Middle frontal gyrus (tissue), 1 donor: ENCODE data around the gene MYO7B.

ENCODE experiments used
- DNase-seq: peaks from one replicate; pipeline ENCODE4 v3.0.0-alpha.2; 2015; ENCODE audit warnings: low spot score; ENCODE audit errors: extremely low spot score

The MYO7B gene

DNA sequence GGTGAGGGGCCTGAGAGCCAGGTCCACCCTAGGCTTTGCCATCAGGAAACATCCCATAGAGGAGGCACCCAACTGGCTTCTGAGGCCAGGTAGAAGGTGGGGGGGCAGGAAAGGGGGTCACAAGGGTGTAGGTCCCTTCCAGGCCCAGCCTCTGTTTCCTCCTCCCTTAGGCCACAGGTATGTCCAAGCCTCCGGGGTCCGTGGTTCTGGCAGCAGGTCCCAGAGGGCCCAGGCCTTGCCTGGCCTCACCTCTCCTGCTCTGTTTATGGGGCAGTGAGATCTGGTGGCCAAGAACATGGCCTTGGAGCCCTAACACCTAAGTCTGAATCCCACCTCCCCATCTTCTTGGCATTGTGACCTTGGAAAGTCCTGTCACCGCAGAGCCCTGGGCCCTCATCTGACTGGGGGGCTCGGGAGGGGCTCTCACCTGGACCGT is 88.9 kb downstream of the MYO7B start:
- DNase-seq: no peak

DNA sequence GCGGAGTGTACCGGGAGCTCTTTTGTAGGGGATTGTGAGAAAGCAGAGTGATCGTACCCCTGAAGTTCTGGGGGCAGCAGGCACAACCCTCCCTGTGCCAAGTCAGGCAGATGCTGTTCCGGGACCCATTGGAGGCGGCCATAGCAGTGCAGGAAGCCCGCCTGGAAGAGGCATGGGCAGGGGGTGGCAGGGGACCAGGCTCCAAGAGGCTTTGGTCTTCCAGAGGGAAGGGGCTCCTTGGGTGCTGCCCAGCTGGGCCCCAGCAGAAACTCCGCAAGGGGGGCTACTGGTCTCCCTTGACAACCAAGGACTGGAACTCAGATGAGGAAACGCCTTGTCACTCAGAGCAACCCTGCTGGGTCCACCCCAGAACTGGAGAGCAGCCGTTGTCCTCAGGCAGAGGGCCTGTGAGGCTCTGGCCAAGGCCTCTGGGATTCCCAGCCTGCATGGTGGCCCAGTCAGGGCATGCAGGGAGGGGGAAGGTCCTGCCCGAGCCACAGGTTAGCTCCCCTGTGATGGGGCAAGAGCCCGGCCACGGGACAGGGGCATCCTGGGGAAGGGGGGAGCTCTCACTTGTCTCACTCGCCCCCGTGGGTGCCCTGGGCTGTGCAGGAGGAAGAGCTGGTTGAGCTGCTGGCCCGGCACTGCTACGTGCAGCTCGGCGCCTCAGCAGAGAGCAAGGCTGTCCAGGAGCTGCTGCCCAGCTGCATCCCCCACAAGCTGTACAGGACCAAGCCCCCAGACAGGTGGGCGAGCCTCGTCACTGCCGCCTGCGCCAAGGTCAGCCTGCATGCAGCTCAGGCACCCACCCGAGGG is 89.5 kb downstream of the MYO7B start:
- no peak for DNase-seq

DNA sequence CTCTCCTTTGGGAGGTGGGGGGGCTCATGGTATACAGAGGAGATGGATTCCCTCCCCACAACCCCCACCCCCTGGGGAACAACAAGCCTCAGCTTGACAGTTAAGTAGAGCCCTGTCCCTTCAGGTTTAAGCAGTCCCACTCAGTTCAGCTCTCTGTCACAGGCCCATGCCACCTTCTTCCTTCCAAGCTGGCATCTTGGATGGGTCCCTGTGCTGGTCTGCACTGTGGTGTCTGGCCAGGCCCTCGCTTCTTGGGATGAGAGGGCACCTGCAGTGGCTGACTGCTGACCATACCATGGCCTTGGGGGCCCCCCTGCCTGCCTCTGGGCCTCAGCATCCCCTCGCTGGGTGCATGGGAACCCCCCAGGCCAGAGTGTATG is 90.1 kb downstream of the MYO7B start:
- DNase-seq: no peak

DNA sequence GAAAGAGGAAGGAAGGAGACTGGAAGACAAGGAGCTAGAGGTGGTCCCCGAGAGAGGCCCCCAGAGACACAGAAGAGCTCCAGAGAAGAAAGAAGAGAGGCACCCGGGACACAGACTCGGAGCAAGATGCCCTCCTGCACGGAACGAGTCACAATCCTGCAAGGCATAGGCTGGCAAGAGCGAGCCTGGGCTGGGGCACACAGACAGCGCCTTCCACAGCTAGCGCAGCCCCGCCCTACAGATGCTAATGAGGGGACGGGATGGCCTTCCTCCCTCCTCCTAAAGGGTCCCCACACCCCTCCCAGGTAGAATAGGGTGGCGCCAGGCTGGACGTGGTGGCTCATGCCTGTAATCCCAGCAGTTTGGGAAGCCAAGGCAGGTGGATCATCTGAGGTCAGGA is 90.7 kb downstream of the MYO7B start:
- DNase-seq: no peak

DNA sequence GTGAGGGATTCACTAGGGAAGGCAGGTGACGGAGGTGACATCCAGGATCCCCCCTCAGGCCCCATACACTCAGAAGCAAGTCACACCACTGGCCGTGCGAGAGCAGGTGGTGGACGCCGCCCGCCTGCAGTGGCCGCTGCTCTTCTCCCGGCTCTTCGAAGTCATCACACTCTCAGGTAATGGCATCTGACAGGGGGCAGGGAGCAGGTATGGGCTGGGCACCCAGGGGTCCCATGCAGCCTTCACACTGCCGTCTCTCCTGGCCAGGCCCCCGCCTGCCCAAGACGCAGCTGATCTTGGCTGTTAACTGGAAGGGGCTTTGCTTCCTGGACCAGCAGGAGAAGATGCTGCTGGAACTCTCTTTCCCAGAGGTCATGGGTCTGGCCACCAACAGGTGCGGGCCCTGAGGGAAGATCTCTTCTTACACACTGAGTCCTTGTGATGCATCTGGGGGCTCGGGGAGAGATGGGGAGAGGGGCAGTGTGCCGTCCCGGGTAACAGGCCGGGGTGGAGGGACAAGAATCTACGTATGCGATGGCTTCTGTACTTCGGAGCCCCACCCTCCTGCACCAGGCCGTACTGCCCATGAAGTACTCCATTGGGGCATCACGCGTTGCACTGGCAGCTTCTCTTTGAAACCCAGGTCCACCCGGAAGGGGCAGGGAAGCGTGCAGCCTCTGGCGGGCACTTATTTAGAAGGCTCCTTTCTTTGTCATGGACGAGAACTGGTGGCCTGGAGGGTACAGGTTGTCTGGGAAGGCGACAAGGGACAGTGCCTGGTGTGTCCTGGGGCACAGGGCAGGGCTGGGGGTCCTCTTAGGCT is 91.6 kb downstream of the MYO7B start:
- no peak for DNase-seq

DNA sequence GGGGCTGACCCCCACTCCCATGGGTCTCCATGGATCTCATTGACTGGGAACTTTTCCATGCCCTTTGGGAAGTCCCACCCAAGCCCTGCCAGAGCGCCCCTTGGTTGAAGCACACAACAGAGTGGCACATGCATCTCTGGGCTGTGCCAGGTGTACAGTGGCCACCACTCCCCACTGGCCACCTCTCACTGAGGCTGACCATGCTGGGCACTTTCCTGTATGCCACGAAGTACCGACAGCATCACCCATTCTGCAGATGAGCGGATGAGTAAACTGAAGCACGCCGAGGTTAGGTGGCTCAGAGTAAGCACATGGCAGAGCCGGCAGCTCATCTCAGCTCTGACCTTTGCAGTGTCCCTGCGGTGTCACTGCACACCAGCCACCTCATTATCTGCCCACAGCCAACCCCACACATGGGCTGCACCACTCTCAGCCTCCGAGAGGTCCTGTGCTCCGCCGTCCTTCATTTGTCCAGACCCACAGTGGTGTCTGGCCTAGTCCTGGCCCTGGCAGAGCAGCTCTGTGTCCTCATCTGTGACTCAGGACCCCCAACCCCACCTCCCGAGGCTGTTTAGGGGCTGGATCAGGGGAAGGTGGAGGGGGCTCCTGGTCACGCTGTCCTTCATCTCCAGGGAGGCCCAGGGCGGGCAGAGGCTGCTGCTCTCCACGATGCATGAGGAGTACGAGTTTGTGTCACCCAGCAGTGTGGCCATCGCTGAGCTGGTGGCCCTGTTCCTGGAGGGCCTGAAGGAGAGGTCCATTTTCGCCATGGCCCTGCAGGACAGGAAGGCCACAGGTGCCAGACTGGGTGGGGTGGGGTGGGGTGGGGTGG is 92.5 kb downstream of the MYO7B start:
- no peak for DNase-seq

DNA sequence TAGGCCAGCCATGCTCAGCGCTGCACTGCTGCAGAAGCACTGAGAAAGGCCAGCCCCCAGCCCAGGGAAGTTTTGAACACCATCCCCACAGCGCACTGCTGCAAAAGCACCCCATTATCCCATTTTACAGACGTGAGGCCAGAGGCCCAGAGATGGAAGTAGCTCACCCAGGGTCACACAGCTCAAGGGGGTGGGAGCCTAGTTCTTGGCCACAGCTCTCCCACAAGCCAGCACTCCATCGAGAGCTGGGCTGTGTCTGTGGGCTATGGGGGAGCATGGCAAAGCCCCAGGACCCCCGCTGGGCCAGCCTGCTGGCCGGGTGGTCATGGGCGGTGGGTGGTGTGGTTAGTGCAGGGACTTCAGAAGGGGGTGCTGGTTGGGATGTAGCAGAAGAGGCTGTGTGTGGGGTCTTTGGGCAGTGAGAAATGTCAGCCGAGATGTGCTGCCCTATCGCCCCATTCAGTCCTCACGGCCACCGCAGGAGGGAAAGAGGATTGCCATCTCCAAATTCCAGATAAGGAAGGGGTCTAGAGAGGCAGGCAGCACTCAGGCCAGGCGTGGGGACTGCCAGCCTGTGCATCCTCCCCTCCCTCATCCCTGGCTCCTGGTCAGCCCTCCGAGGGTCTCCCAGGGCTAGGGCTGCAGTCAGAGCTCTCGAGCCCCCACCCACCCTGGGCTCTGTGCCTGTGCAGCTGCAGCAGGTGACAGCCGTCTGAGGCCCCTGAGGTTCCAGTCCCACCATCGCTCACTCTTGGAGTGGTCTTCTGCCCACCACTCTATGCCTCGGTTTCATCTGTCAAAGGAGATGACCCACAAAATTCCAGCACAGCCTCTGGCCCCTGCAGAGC is 93.5 kb downstream of the MYO7B start:
- DNase-seq: no peak

DNA sequence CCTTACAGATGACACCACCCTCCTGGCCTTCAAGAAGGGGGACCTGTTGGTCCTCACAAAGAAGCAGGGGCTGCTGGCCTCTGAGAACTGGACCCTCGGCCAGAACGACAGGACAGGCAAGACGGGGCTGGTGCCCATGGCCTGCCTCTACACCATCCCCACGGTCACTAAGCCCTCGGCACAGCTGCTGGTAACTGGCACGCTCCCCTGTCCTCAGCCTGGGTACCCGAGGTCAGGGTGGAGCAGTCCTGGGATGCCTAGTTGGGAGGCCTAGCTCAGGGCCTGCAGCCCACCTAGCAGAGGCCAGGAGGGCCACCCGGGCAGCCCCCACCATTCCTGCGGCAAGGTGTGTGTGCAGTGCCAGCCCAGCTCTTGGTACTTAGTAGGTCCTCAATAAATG is 94.2 kb downstream of the MYO7B start:
- no peak for DNase-seq

DNA sequence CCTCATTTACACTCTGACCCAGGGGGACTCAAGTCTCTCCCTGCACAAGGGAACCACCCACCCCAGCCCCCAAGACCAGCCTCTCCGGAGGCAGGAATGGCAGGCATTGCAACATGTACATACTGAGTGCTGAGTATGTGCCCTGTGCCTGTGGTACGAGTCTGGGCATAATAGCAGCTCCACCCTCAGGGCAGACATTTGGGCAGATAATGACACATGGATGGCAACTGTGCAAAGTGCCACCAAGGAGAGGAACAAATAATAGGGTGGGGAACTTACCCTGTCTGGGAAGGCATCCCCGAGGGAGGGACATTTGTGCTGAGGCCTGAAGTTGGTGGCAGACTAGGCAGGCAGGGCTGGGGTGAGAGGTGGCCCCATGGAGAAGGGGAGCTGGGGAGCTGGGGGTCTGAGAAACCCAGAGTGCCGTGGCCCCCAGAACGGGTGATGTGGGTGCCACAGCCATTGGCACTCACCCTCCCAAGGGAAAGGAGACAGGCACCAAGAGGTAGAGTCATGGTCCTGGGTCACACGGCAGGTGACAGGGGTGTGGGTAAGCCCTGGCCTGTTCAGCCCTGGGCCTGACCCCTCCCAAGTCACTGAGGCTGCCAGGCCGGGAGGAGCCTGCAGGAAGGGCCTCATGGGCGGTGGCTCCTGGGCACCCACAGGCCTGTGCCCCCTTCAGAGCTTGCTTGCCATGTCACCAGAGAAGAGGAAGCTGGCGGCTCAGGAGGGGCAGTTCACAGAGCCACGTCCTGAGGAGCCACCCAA is 94.8 kb downstream of the MYO7B start:
- no peak for DNase-seq

DNA sequence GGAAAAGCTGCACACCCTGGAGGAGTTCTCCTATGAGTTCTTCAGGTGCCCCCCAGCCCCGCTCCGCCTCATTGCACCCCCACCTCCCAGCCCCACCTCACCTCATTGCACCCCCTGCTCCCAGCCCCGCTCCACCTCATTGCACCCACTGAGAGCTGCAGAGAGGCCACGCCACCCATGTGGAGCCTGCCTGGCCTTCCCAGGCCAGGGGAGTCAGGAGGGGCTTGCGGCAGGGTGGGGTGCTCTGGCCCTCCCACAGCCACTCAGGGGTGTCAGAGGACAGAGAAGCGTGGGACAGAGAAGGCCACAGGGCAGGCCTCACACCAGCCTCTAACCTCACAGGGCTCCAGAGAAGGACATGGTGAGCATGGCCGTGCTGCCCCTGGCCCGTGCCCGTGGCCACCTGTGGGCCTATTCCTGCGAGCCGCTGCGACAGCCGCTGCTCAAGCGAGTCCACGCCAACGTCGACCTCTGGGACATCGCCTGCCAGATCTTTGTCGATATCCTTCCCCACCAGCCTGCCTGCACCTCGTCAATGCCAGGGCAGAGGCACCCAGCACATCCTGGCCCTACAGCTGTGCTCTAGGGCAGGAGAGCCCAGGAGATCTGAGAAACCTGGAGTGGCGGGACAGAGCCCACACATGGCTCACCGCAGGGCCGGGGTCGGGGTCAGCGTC is 95.5 kb downstream of the MYO7B start:
- DNase-seq: no peak

DNA sequence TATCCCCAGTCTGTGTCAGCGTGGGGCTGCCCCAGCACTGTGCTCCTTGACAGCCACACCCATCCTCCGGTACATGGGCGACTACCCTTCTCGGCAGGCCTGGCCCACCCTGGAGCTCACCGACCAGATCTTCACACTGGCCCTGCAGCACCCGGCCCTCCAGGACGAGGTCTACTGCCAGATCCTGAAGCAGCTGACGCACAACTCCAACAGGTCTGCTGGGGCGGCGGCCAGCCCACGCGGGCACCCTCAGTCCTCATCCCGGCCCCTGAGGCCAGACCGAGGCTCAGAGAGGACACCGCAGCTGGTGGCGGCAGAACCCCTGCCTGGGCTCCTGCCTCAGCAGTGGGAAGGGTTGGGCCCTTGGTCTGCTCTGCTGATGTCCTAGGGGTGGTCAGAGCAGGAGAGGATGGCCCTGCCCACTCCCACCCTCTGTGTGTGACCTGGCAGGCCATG is 96.1 kb downstream of the MYO7B start:
- no peak for DNase-seq

DNA sequence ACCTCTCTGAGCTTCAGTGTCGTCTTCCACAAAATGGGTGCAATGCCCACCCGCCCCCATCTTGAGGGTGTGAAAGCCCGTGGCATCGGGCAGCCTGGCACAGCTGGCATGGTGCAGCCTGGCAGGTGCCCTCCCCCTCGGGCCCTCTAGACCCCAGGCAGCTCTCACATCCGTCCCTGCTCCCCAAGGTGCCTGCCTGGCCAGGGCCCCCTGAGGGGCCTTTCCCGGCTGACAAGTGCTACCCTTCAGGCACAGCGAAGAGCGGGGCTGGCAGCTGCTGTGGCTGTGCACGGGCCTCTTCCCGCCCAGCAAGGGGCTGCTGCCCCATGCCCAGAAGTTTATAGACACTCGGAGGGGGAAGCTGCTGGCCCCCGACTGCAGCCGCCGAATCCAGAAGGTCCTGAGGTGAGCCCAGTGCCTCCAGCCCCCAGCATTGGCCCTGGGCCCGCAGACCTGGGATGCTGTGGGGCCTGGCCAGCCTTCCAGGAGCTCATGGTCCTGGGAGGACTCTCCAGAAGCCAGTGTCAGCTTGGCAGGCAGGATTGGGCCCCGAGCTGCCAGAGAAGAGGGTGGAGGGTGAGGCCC is 96.6 kb downstream of the MYO7B start:
- no peak for DNase-seq

DNA sequence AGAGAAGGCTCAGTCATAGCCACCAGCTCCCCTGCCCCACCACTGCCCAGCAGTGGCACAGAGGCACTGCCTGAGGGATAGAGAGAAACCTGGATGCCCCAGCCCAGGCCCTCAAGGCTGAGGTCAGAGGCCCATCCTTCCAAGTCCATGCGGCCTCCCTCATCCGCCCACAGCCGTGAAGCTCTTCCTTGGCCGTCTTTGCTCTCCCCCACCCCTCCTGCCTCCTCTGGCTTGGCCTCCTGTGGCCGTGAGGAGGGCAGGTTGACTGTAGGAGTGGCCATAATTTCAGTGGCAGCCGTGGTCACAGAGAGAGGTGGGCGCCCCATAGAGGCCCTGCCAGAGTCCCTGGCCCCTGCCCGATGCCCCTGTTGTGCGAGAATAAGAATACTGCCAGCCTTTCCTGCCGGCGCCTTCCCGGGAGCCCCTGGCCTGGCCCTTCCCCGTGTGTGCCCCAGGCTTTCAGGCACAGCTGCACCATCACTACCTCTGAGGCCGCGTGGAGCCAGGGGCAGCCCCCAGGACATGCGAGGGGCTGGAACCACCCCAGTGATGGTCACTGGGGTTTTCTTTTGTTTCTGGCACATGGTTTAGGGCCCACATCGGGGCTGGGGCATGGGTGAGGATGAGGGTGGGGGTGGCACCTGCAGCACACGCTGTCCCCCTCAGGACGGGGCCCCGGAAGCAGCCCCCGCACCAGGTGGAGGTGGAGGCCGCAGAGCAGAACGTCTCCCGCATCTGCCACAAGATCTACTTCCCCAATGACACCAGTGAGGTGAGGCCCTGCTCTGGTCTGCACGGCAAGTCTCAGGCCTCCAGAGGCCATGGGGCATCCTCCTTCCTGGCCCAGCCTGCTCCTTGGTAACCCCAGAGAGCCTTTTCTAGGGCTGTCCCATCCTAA is 97.4 kb downstream of the MYO7B start:
- DNase-seq: no peak

DNA sequence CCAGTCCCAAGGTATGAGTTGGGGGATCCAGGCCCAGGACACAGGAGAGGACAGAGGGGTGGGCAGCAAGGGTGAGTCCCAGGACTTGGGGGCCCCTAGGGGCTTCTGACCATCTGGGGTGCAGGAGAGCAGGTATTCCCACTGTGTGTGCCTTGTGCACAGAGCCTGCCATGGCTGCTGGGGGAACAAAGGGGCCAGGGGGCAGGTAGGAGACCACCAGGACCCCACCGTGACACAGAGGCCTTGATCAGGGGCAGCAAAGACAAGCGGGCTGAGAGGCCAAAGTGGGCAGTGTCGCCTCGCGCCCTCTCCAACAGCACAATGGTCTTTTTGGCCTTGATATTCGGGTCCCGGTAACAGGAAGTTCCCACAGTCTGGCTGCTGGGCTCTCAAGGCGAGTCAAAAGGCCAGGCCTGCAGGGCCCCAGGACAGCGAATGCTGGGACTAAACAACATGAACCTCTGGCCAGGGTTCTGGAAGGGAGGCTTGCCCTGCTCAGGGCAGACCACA is 98.1 kb downstream of the MYO7B start:
- no peak for DNase-seq

DNA sequence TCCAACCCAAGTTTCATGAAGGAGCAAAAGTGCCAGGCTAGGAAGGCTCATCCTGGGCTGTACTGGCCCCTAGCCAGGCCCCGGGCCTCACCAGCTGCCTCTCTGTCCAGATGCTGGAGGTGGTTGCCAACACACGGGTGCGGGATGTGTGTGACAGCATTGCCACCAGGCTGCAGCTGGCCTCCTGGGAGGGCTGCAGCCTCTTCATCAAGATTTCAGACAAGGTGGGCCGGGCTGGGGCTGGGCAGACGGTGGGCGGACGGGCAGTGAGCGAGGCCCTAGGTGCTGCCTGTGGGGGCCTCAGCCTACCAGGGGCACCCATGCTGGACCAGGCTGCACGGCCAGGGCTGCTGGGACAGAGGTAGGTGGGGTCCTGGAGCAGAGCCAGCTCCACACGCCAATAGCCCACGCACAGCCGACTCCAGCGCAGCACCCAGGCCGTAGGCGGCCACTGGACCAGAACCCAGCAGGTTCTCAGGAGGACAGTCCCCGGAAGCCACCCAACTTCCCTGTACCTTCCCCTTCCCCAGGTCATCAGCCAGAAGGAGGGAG is 98.7 kb downstream of the MYO7B start:
- DNase-seq: no peak

DNA sequence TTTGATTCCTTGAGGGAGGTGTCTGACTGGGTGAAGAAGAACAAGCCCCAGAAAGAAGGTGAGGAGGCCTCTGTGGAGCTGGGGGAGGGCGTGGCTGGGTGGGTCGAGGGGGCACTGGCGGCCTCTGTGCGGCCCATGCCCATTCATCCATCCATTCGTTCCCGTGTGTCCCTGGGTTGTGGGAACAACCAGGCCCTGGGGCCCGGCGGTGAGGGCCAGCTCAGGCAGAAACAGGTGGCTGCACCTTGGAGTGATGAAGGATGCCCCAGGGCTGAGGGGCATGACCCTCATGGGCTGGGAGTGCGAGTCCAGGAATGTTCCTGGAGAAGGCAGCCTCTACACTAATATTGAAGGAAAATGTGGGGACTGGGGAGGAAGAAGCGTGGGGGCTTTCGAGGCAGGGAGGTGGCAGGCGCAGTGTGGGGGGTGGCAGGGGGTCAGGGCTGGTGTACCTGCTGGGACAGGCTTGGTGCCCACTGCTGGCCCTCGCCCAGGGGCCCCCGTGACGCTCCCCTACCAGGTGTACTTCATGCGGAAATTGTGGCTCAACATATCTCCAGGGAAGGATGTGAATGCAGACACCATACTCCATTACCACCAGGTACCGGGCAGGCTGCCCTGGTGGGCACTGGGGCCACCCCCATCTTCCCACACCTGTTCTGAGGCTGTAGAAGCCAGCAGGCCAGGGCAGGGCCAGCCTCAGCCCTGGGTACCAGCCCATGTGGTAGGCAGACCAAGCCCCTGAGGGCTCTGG is 99.3 kb downstream of the MYO7B start:
- no peak for DNase-seq
